ENCODE data around the gene LGMN. TPM values are rescaled to one million over a fixed set of nuclear protein-coding genes. Genes with fewer than 3 reads are reported as not detected.
A peak's percentile ranks its signal among the peaks of the same experiment; 100 is the strongest.
"Not testable (repeated sequence)": the region's sequence is repeated elsewhere in the genome, so short reads cannot be mapped to it uniquely, and the experiment has no call there.

The LGMN gene
- total RNA-seq, 1 experiment from 2014 or later, result 57.4 TPM

- no peak overlapping the region for H3K4me3 ChIP-seq (ENCODE audit: insufficient read depth, low read depth, low read length)
- H3K27me3 ChIP-seq (ENCODE audit: control insufficient read depth, insufficient read depth, low read length), result no peaks in the 10 kb centered on the region
- no peaks in the 10 kb centered on the region; the same call in 1 of the 2 replicates for H3K36me3 ChIP-seq (replicated peaks; ENCODE audit: control insufficient read depth, insufficient read depth, low read length)
- no peak for DNase-seq
These were observed 23.7 kb downstream of the LGMN start for GRCh38 chr14:92724516-92725340.

GRCh38 chr14:92719890-92720323, 28.5 kb downstream of the LGMN start:
- no peak for DNase-seq
- Histone ChIP-seq H3K36me3 (replicated peaks; ENCODE audit: control insufficient read depth, insufficient read depth, low read length) (no peaks in the 10 kb centered on the region), H3K4me3 (ENCODE audit: insufficient read depth, low read depth, low read length) (no peak overlapping the region), H3K27me3 (ENCODE audit: control insufficient read depth, insufficient read depth, low read length) (no peaks in the 10 kb centered on the region)

- Histone ChIP-seq H3K36me3 (replicated peaks; ENCODE audit: control insufficient read depth, insufficient read depth, low read length) (no peaks in the 10 kb centered on the region), H3K27me3 (ENCODE audit: control insufficient read depth, insufficient read depth, low read length) (no peaks in the 10 kb centered on the region), H3K4me3 (ENCODE audit: insufficient read depth, low read depth, low read length) (no peak overlapping the region)
- no peak for DNase-seq
These were observed 29.0 kb downstream of the LGMN start for GRCh38 chr14:92719421-92719820.

- Histone ChIP-seq H3K27me3 (ENCODE audit: control insufficient read depth, insufficient read depth, low read length) (no peaks in the 10 kb centered on the region), H3K36me3 (replicated peaks; ENCODE audit: control insufficient read depth, insufficient read depth, low read length) (peaks cover 1% of the 10 kb centered on the region), H3K4me3 (ENCODE audit: insufficient read depth, low read depth, low read length) (no peak overlapping the region)
- DNase-seq, result no peak
These were observed 29.8 kb downstream of the LGMN start for GRCh38 chr14:92718664-92719063.

GRCh38 chr14:92717571-92718042, 30.8 kb downstream of the LGMN start:
- Histone ChIP-seq H3K27me3 (ENCODE audit: control insufficient read depth, insufficient read depth, low read length) (no peaks in the 10 kb centered on the region), H3K36me3 (replicated peaks; ENCODE audit: control insufficient read depth, insufficient read depth, low read length) (peaks cover 1% of the 10 kb centered on the region), H3K4me3 (ENCODE audit: insufficient read depth, low read depth, low read length) (no peak overlapping the region)
- no peak for DNase-seq

- Histone ChIP-seq H3K36me3 (replicated peaks; ENCODE audit: control insufficient read depth, insufficient read depth, low read length) (peaks cover 4% of the 10 kb centered on the region), H3K27me3 (ENCODE audit: control insufficient read depth, insufficient read depth, low read length) (no peaks in the 10 kb centered on the region), H3K4me3 (ENCODE audit: insufficient read depth, low read depth, low read length) (no peak overlapping the region)
- DNase-seq, result no peak
These were observed 32.3 kb downstream of the LGMN start for GRCh38 chr14:92716131-92716530.

GRCh38 chr14:92714739-92715307, 33.6 kb downstream of the LGMN start:
- peak; percentile 94 for DNase-seq
- H3K36me3 ChIP-seq (replicated peaks; ENCODE audit: control insufficient read depth, insufficient read depth, low read length); H3K27me3 ChIP-seq (ENCODE audit: control insufficient read depth, insufficient read depth, low read length); H3K4me3 ChIP-seq (ENCODE audit: insufficient read depth, low read depth, low read length): not testable (repeated sequence)

- H3K36me3 ChIP-seq (replicated peaks; ENCODE audit: control insufficient read depth, insufficient read depth, low read length), result peaks cover 9% of the 10 kb centered on the region
- no peak for DNase-seq
- no peak overlapping the region for H3K4me3 ChIP-seq (ENCODE audit: insufficient read depth, low read depth, low read length)
- no peaks in the 10 kb centered on the region for H3K27me3 ChIP-seq (ENCODE audit: control insufficient read depth, insufficient read depth, low read length)
These were observed 35.8 kb downstream of the LGMN start for GRCh38 chr14:92712654-92713051.

- DNase-seq, result no peak
- Histone ChIP-seq H3K27me3 (ENCODE audit: control insufficient read depth, insufficient read depth, low read length) (no peaks in the 10 kb centered on the region), H3K4me3 (ENCODE audit: insufficient read depth, low read depth, low read length) (no peak overlapping the region), H3K36me3 (replicated peaks; ENCODE audit: control insufficient read depth, insufficient read depth, low read length) (peaks cover 9% of the 10 kb centered on the region)
These were observed 36.3 kb downstream of the LGMN start for GRCh38 chr14:92711976-92712653.

- Histone ChIP-seq H3K27me3 (ENCODE audit: control insufficient read depth, insufficient read depth, low read length) (no peaks in the 10 kb centered on the region), H3K36me3 (replicated peaks; ENCODE audit: control insufficient read depth, insufficient read depth, low read length) (peaks cover 14% of the 10 kb centered on the region), H3K4me3 (ENCODE audit: insufficient read depth, low read depth, low read length) (no peak overlapping the region)
- DNase-seq, result no peak
These were observed 38.5 kb downstream of the LGMN start for GRCh38 chr14:92710001-92710341.

- Histone ChIP-seq H3K36me3 (replicated peaks; ENCODE audit: control insufficient read depth, insufficient read depth, low read length) (peaks cover 14% of the 10 kb centered on the region), H3K4me3 (ENCODE audit: insufficient read depth, low read depth, low read length) (no peak overlapping the region), H3K27me3 (ENCODE audit: control insufficient read depth, insufficient read depth, low read length) (no peaks in the 10 kb centered on the region)
- DNase-seq, result no peak
These were observed 39.0 kb downstream of the LGMN start for GRCh38 chr14:92709340-92710000.

GRCh38 chr14:92706386-92706785, 42.0 kb downstream of the LGMN start:
- DNase-seq, result no peak
- H3K36me3 ChIP-seq (replicated peaks; ENCODE audit: control insufficient read depth, insufficient read depth, low read length), result peaks cover 12% of the 10 kb centered on the region
- no peak overlapping the region for H3K4me3 ChIP-seq (ENCODE audit: insufficient read depth, low read depth, low read length)
- H3K27me3 ChIP-seq (ENCODE audit: control insufficient read depth, insufficient read depth, low read length), result no peaks in the 10 kb centered on the region

- Histone ChIP-seq H3K27me3 (ENCODE audit: control insufficient read depth, insufficient read depth, low read length) (no peaks in the 10 kb centered on the region), H3K4me3 (ENCODE audit: insufficient read depth, low read depth, low read length) (no peak overlapping the region), H3K36me3 (replicated peaks; ENCODE audit: control insufficient read depth, insufficient read depth, low read length) (peaks cover 8% of the 10 kb centered on the region)
- no peak for DNase-seq
These were observed 43.6 kb downstream of the LGMN start for GRCh38 chr14:92704821-92705220.

GRCh38 chr14:92704036-92704804, 44.2 kb downstream of the LGMN start:
- Histone ChIP-seq H3K27me3 (ENCODE audit: control insufficient read depth, insufficient read depth, low read length) (no peaks in the 10 kb centered on the region), H3K4me3 (ENCODE audit: insufficient read depth, low read depth, low read length) (no peak overlapping the region), H3K36me3 (replicated peaks; ENCODE audit: control insufficient read depth, insufficient read depth, low read length) (peaks cover 4% of the 10 kb centered on the region)
- no peak for DNase-seq
